Measurements from ENCODE around the gene MRPS27. TPM values are rescaled to one million over a fixed set of nuclear protein-coding genes. Genes with fewer than 3 reads are reported as not detected.

The MRPS27 gene
- polyA plus RNA-seq, 2 of the 4 experiments (the other 2 are of a cell fraction): 81.0 to 141 TPM

DNA sequence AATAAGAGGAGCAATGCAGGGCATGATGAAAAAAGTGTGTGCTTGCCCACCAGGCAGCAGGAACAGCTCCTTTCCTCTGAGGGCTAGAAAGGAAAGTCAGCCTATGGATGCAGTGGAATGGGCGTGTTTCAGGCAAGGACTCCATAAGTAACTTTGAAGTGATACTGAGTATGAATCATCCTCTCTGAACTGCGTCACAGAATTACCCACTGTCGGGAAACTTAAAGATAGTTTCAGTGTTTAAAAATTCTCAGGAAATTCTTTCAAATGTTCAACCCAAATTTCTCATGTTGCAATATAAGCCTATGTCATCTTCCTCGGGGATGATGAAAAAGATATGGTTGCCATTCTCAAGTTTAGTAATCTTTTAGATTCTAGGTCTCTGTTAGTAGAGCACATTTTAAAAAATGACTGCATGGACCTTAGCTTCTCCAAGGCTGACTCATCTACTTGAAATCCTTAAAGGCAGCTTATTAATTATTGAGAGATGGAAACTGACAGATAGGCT, 27.8 kb upstream of the MRPS27 start (continued):
- TF ChIP-seq, protein P1, sequence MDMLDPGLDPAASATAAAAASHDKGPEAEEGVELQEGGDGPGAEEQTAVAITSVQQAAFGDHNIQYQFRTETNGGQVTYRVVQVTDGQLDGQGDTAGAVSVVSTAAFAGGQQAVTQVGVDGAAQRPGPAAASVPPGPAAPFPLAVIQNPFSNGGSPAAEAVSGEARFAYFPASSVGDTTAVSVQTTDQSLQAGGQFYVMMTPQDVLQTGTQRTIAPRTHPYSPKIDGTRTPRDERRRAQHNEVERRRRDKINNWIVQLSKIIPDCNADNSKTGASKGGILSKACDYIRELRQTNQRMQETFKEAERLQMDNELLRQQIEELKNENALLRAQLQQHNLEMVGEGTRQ (IDR thresholded peaks at IDR 0.05): no peak
- TF ChIP-seq ZNF302 (CRISPR knock-in tag; IDR thresholded peaks at IDR 0.05) (no peak), HDAC2 (IDR thresholded peaks at IDR 0.05) (no peak), HOXB5 (CRISPR knock-in tag; IDR thresholded peaks at IDR 0.05) (0 out of 2 replicates have a peak, but pooled peaks have one; percentile 25), JUNB (IDR thresholded peaks at IDR 0.05) (peak; percentile 98), RCOR1 (IDR thresholded peaks at IDR 0.05; ENCODE audit: low read depth, low read length) (no peak)

DNA sequence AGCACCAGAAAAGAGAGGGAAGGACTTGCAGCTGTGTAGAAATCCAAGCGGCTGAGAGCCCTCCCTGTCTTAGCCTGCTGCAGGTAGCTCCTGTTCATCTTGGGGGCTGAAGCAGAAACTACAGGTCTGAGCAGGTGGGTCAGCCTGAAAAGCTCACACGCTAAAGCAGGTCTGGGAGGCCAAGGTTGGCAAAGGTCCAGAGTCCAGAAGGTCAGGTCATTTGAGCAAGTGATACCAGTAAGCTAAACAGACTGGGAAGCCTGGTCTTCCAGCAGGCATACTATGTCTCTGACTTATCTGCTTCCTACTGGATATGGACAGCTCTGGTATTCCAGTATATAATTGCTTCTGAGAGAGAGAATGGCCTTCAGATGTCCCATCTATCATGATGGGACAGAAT, 26.4 kb upstream of the MRPS27 start:
- no peak for DNase-seq (ENCODE audit: low read depth in 1 of 2, low spot score in 1 of 2)
- no peak for TF ChIP-seq ZFP36 (IDR thresholded peaks at IDR 0.05; ENCODE audit: borderline replicate concordance, partially characterized antibody)
- TF ChIP-seq, protein P2, sequence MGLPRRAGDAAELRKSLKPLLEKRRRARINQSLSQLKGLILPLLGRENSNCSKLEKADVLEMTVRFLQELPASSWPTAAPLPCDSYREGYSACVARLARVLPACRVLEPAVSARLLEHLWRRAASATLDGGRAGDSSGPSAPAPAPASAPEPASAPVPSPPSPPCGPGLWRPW (IDR thresholded peaks at IDR 0.05): no peak
- TF ChIP-seq RNF2 (IDR thresholded peaks at IDR 0.05; ENCODE audit: borderline replicate concordance, low read depth): no peak
- TF ChIP-seq, protein P3, sequence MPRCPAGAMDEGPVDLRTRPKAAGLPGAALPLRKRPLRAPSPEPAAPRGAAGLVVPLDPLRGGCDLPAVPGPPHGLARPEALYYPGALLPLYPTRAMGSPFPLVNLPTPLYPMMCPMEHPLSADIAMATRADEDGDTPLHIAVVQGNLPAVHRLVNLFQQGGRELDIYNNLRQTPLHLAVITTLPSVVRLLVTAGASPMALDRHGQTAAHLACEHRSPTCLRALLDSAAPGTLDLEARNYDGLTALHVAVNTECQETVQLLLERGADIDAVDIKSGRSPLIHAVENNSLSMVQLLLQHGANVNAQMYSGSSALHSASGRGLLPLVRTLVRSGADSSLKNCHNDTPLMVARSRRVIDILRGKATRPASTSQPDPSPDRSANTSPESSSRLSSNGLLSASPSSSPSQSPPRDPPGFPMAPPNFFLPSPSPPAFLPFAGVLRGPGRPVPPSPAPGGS (IDR thresholded peaks at IDR 0.05): no peak
- TF ChIP-seq, protein P4, sequence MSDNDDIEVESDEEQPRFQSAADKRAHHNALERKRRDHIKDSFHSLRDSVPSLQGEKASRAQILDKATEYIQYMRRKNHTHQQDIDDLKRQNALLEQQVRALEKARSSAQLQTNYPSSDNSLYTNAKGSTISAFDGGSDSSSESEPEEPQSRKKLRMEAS (IDR thresholded peaks at IDR 0.05): no peak
- TF ChIP-seq POLR2AphosphoS2 (conservative IDR thresholded peaks at IDR 0.05; ENCODE audit: low read length): no peak
- TF ChIP-seq NR3C1 (IDR thresholded peaks at IDR 0.05): no peak
- no peak for TF ChIP-seq TP53 (CRISPR knock-in tag; IDR thresholded peaks at IDR 0.05)
- TF ChIP-seq, protein P5, sequence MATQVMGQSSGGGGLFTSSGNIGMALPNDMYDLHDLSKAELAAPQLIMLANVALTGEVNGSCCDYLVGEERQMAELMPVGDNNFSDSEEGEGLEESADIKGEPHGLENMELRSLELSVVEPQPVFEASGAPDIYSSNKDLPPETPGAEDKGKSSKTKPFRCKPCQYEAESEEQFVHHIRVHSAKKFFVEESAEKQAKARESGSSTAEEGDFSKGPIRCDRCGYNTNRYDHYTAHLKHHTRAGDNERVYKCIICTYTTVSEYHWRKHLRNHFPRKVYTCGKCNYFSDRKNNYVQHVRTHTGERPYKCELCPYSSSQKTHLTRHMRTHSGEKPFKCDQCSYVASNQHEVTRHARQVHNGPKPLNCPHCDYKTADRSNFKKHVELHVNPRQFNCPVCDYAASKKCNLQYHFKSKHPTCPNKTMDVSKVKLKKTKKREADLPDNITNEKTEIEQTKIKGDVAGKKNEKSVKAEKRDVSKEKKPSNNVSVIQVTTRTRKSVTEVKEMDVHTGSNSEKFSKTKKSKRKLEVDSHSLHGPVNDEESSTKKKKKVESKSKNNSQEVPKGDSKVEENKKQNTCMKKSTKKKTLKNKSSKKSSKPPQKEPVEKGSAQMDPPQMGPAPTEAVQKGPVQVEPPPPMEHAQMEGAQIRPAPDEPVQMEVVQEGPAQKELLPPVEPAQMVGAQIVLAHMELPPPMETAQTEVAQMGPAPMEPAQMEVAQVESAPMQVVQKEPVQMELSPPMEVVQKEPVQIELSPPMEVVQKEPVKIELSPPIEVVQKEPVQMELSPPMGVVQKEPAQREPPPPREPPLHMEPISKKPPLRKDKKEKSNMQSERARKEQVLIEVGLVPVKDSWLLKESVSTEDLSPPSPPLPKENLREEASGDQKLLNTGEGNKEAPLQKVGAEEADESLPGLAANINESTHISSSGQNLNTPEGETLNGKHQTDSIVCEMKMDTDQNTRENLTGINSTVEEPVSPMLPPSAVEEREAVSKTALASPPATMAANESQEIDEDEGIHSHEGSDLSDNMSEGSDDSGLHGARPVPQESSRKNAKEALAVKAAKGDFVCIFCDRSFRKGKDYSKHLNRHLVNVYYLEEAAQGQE (IDR thresholded peaks at IDR 0.05): no peak
- TF ChIP-seq EHMT2 (IDR thresholded peaks at IDR 0.05; ENCODE audit: low read depth): no peak
- TF ChIP-seq CHD2 (IDR thresholded peaks at IDR 0.05; ENCODE audit: low read length, partially characterized antibody): no peak
- no peak for TF ChIP-seq RAD21 (conservative IDR thresholded peaks at IDR 0.05 in 1 of 2, IDR thresholded peaks at IDR 0.05 in 1 of 2)
- TF ChIP-seq KDM5A (IDR thresholded peaks at IDR 0.05): no peak
- TF ChIP-seq ZC3H11A (IDR thresholded peaks at IDR 0.05): no peak
- no peak for TF ChIP-seq TFCP2L1 (CRISPR knock-in tag; IDR thresholded peaks at IDR 0.05)
- TF ChIP-seq RCOR1 (IDR thresholded peaks at IDR 0.05; ENCODE audit: low read depth, low read length): no peak
- TF ChIP-seq BHLHE40 (IDR thresholded peaks at IDR 0.05; ENCODE audit: low read depth, low read length): no peak
- no peak for TF ChIP-seq JUN (IDR thresholded peaks at IDR 0.05)
- no peak for TF ChIP-seq FOSB (CRISPR knock-in tag; IDR thresholded peaks at IDR 0.05)
- no peak for FAIRE-seq
- ChIA-PET POLR2A (interaction anchor here (1.2 to 1.5 kb wide), 2 partner anchors 26 to 38 kb away, joined by 3 to 5 read pairs; partner anchors contain the start of gene PTCD2), CTCF (interaction anchor here (0.9 to 1.0 kb wide), 3 partner anchors 9 to 242 kb away, joined by 3 to 5 read pairs (median 4); no protein-coding TSS in a partner anchor)
- peaks cover 39% of the 10 kb centered on the region for H3K4me1 ChIP-seq
- peak; percentile 15 to 31; a peak in 2 of 6 replicates for ATAC-seq
- peaks cover 3% of the 10 kb centered on the region; the same call in 1 of the 3 replicates for H3K9me3 ChIP-seq
- H3K4me2 ChIP-seq: peak overlapping the region; percentile 9; the same call in 2 of the 3 replicates
- 73% methylated on average over 2 of the region's 2 CpGs for WGBS (ENCODE audit: missing lambda C conversion rate)
- H3K27ac ChIP-seq: peak overlapping the region; percentile 85 to 92
- no peak overlapping the region for H3K4me3 ChIP-seq
